Forelimb muscle (tissue), 1 donor: Measurements from ENCODE around the gene ITSN1. TPM values are rescaled to one million over a fixed set of nuclear protein-coding genes. Genes with fewer than 3 reads are reported as not detected.

ENCODE experiments used
- DNase-seq: peaks from one replicate; pipeline ENCODE4 v3.0.0-alpha.2; 2013; ENCODE audit warnings: low read depth
- polyA plus RNA-seq: library from polyadenylated mRNA; unstranded; fragments of 120-200 nt; gene quantifications from one replicate; pipeline ENCODE4 v1.2.1, GENCODE V29; 2013; ENCODE audit not compliant: insufficient read length

Gene ITSN1
- polyA plus RNA-seq, 1 donor = 32.7 TPM

GRCh38 chr21:33680870-33681269 is 38.6 kb downstream of the ITSN1 start:
- DNase-seq = no peak

DNA sequence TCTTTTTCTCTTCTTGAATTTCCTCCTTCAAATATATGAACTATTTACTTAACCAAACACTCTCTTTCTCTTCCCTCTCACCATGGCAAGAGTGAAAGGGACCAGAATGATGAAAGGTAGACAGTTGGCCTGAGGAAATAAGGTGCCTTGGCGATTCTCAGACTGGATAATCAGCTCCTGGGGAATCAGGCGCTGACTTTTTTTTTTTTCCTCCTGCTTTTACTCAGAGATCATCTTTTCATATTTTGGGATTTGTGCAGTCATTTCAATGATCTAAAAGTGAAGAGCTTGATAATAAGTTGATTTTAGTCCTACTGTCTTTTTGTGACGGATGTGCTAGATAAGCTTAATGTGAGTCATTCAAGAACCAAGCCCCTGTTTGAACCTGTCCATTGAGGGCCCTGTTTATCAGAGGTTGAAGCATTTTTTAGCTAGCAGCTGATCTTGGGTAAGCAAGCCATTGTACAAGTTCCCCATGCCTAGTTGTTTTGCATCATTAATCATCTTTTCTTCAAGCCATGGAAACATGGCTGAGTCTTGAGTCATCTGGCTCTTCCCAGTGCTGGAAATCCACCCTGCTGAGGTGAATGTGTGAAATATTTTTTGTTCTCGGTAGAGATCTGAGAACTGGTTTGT is 40.8 kb downstream of the ITSN1 start:
- DNase-seq = no peak

DNA sequence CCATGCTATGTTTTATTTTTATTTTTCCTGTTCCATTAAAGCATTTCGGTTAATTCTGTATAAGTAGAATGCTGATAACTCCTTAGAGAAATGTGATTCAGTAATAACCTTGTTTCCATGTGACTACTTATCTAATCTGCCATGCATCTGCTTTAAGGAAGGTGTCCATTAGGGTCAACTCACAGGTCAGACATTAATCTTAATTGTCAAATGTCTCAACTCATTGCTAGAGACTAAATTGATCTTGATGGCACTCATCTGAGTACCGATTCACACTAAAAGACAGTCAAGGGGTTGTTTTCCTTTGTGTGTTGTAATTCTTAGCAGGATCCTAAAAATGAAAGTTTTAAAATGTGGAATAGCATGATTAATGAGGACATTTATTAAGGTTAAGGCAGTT is 41.8 kb downstream of the ITSN1 start:
- no peak for DNase-seq

DNA sequence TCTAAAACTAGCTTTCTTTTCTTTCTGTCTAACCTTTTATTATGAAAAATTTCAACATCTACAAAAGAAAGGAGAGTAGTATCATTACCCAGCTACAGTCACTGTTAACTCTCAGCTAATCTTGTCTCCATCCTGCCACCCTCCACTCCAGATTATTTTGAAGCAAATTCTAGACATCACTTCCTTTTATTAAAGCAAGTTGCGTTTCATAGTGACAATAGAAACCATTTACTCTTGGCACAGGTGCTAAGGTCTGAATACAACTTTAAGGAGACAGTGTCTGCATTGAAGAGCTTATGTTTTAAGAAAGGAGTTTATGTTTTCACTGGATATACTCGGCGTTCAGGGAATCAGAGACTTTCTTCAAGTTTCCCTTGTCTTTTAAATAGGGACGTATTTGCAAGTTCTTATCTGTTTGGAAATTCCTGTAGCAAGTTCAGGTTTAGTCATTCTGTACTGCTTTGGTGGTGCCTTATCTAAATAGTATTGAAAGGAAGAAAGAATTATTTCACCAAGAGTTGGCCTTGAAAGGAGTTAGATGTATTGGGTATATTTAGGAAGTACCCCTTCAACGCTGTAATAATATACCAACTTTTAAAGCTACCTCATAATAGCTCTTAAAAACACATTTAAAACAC is 42.7 kb downstream of the ITSN1 start:
- no peak for DNase-seq

DNA sequence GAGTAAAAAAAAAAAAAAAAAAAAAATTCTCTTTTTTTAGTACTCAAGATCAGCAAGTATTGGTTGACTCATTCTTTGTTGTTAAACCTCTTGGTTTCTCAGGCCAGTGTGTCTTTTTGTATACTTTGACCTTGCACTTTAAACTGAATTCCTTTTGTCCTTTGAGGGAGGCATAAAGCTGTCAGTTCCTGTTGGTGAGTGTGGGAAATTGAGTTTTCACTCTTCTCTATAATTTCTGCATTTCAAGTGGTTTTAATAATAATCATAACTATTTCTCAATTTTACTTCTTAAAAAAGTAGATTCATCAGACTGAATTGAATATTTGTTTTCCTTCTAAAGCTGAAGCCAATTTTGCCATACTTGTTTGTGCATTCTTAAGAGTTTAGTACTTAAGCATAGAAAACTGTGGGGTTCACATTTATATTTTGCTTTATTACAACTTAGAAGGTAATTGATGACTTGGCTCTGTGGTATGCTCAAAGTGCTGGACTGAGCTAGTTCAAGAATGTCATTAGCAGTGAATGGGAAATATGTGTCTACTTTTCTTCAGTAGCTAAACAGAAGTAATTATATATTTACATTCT is 43.4 kb downstream of the ITSN1 start:
- DNase-seq = no peak

GRCh38 chr21:33686386-33686785 is 44.1 kb downstream of the ITSN1 start:
- no peak for DNase-seq

- no peak for DNase-seq
Observed at GRCh38 chr21:33687634-33688033, 45.3 kb downstream of the ITSN1 start.

DNA sequence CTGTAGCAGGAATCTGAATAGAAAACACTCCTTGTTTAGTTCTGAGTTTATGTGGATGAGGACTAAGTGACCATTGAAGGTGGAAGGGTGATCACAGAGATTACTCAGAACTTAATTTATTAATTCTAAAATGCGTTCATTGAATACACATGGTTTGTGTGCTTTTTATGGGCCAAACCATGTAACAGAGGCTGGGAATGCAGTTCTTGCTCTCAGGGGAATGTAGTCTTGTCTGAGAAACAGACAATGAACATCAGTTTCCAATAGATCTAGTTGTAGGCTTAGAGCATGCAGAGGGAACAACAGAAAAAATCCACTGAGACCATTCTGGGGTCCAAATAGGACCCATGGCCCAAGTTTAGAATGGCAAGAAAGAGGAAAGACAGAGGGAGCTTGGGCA is 46.1 kb downstream of the ITSN1 start:
- no peak for DNase-seq

- DNase-seq = no peak
Observed at GRCh38 chr21:33690874-33691273, 48.6 kb downstream of the ITSN1 start.

- no peak for DNase-seq
Observed at GRCh38 chr21:33691945-33692603, 49.8 kb downstream of the ITSN1 start.

- DNase-seq = no peak
Observed at GRCh38 chr21:33695813-33696212, 53.5 kb downstream of the ITSN1 start.

DNA sequence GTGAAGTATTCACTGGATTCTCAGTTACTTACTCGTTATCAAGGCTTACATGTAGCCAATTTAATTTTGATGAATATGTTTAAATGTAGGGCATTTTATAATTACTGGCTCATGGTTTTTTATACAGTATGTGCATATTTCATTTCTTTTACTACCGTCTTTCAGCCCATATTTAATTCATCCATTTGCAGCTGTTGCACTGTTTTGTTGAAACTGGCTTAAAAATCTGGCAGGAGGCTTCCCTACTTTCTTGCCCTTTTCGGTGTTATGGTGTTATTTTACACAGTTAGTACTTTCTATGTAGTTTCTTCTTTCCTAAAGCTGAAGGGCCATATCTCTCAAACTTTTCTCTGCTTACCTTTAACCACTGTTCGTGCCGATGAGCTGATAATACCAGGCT is 54.2 kb downstream of the ITSN1 start:
- no peak for DNase-seq

- DNase-seq = no peak
Observed at GRCh38 chr21:33698087-33698860, 56.0 kb downstream of the ITSN1 start.

- DNase-seq = no peak
Observed at GRCh38 chr21:33699277-33699676, 57.0 kb downstream of the ITSN1 start.

GRCh38 chr21:33700491-33700890 is 58.2 kb downstream of the ITSN1 start:
- no peak for DNase-seq

DNA sequence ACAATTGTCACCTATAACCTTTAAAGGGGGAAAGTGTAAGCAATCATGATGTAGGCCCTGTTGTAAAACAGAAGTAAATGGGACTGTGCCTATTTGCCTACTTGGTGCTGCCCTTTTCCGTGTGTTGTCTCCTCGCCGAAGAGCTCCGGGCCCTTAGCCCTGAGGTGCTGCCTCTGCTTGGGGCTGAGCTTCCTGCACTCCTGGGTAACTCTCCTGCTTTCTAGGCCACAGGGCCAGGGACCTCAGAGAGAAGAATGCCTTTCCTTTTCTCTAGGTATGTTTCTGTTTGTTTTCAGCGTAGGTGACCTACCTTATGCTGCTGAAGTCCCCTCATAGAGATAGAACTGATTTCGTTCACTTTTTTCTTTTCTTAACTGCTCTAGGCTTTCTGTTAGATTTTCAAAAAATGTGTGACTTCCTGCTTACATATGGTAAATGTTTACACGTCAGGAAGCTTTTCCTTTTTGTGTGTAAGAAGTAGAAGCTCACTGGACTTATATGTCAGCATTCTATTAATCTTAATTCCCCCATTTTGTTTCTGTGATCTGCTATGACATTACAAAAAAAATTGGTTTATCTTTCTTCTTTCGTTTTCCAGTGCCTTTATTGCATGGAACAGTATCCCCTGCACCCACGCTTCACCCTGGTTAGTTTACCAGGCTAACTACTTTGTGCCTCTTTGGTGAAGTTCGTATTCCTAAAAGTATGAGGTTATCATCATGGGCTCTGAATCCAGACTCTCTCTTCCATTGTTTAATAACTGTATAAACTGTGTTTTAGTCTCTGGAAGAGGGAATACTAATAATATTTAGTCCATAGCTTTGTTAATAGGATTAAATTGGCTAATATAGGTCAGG is 61.7 kb downstream of the ITSN1 start:
- no peak for DNase-seq

DNA sequence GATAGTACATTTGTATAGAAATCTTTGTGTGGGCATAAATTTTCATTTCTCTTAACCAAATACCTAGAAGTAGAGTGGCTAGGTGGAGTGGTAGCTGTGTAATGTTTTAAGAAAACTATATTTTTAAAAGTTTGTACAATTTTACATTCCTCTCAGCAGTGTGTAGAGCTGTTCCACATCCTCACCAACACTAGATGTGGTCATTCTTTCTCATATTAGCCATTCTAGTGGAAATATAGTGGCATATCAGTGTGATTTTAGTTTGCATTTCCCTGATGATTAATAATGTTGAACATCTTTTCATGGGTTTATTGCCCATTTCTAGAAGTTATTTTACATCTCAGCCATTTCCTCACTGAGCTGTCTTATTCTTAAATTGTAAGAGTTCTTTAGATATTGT is 65.5 kb downstream of the ITSN1 start:
- DNase-seq = no peak

DNA sequence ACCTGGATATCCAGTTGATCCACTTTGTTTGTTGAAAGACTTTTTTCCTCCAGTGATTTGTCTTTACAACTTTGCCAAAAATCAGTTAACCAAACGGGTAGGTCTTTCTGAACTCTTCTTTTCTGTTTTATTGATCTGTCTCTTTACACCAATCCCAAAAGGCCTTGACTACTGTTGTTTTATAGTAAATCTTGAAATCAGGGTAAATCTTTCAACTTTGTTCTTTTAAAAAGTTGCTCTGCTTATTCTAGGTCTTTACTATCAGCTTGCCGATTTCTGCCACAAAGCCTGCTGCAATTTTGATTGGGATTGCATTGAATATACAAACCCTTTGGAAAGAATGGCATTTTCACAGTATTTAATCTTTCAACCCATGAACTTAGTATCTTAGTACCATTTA is 66.6 kb downstream of the ITSN1 start:
- DNase-seq = no peak

DNA sequence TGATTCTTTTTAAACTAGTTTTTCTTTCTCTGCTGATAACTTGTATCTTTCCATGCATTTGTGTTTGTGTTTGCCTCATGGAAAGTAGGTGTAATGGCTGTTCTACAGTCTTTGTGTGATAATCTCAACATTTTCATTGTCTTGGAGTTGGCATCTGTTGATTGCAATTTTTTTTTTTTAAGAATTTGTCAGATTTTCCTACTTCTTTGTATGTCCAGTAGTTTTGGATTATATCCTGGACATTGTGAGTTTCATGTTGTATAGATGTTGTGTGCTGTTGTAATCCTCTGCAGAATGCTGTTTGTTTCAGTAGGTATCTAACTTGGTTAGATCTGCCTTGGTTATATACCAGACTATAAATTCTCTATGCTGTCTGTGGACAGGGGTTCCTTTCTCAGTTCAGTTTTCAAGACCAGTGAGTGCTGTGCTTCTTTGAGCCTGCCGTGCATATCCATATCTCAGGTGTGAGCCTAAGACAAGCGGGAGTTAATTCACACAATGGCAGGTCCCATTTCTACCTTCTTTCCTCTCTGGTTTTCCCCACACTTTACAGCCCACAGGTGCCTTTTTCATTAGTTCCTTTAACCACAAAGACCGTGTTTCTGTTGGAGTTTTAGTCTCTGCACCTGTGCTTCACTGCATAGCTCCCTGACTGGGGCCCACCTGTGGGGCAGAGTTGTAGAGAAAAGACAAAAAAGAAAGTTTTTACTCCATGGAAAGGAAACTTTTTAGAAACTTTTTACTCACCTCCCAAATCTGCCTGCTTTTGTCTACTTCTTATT is 69.9 kb downstream of the ITSN1 start:
- no peak for DNase-seq

GRCh38 chr21:33721081-33721480 is 78.8 kb downstream of the ITSN1 start:
- no peak for DNase-seq
